GM23338 (cell line): ENCODE results near the gene CASP2. TPM values are rescaled to one million over a fixed set of nuclear protein-coding genes. Genes with fewer than 3 reads are reported as not detected.

Experiments used
- ATAC-seq: fragments of 200-7000 bp; cut with Tn5 transposase; 3 replicates; pipeline ENCODE4 v1.9.1; 2020
- DNase-seq: peaks from one replicate; pipeline ENCODE4 v3.0.0-alpha.2; 2015; ENCODE audit warnings: low spot score
- H2AFZ ChIP-seq: fragments of 200-600 bp; sonication (generic); 2 replicates; pipeline ENCODE4 v1.8.0; 2016; ENCODE audit warnings: antibody characterized with exemption, mild to moderate bottlenecking, moderate library complexity
- H3F3A ChIP-seq: fragments of 200-600 bp; sonication (generic); replicated peaks from 2 replicates; pipeline ENCODE4 v1.8.0; 2017; ENCODE audit warnings: antibody characterized with exemption, mixed run types, low read depth
- H3K27ac ChIP-seq: fragments of 200-600 bp; sonication (generic); 2 replicates; pipeline ENCODE4 v1.6.1; 2016; ENCODE audit warnings: low read depth
- H3K27me3 ChIP-seq: fragments of 200-600 bp; sonication (generic); 2 replicates; pipeline ENCODE4 v1.8.0; 2016; ENCODE audit warnings: mild to moderate bottlenecking, mixed run types, moderate library complexity; ENCODE audit not compliant: insufficient read depth
- H3K36me3 ChIP-seq: fragments of 200-600 bp; sonication (generic); 2 replicates; pipeline ENCODE4 v1.8.0; 2016; ENCODE audit warnings: mild to moderate bottlenecking; ENCODE audit not compliant: insufficient read depth
- H3K4me1 ChIP-seq: fragments of 200-600 bp; sonication (generic); 2 replicates; pipeline ENCODE4 v1.8.0; 2016; ENCODE audit warnings: mild to moderate bottlenecking, moderate library complexity; ENCODE audit not compliant: insufficient read depth
- H3K4me2 ChIP-seq: fragments of 200-600 bp; sonication (generic); 2 replicates; pipeline ENCODE4 v1.7.1; 2017; ENCODE audit warnings: mixed run types
- H3K4me3 ChIP-seq: fragments of 200-600 bp; sonication (generic); 2 replicates; pipeline ENCODE4 v1.6.1; 2016; ENCODE audit warnings: mixed run types
- H3K79me2 ChIP-seq: fragments of 200-600 bp; sonication (generic); replicated peaks from 2 replicates; pipeline ENCODE4 v1.8.0; 2017; ENCODE audit warnings: mild to moderate bottlenecking; ENCODE audit not compliant: insufficient read depth
- H3K9me2 ChIP-seq: fragments of 200-600 bp; sonication (generic); 2 replicates; pipeline ENCODE4 v1.8.0; 2017; ENCODE audit not compliant: insufficient read depth
- H4K20me1 ChIP-seq: fragments of 200-600 bp; sonication (generic); replicated peaks from 2 replicates; pipeline ENCODE4 v1.8.0; 2017; ENCODE audit warnings: mild to moderate bottlenecking; ENCODE audit not compliant: insufficient read depth
- H3K27ac Mint-ChIP-seq: 2 replicates; pipeline ENCODE4 v1.8.0; 2020; ENCODE audit warnings: inconsistent platforms, mild to moderate bottlenecking, moderate library complexity, mixed read lengths
- H3K27me3 Mint-ChIP-seq: 3 replicates; pipeline ENCODE4 v1.8.0; 2022; ENCODE audit warnings: low read depth, mild to moderate bottlenecking, moderate library complexity, mixed read lengths, inconsistent platforms; ENCODE audit not compliant: insufficient read depth, poor library complexity
- H3K36me3 Mint-ChIP-seq: 3 replicates; pipeline ENCODE4 v1.8.0; 2021; ENCODE audit warnings: low read depth, mild to moderate bottlenecking, inconsistent platforms, moderate library complexity, mixed read lengths
- H3K4me1 Mint-ChIP-seq: 3 replicates; pipeline ENCODE4 v1.8.0; 2020; ENCODE audit warnings: mild to moderate bottlenecking, inconsistent platforms, mixed read lengths
- H3K4me3 Mint-ChIP-seq: 3 replicates; pipeline ENCODE4 v1.8.0; 2021; ENCODE audit warnings: moderate library complexity, mild to moderate bottlenecking, inconsistent platforms, mixed read lengths
- H3K9me3 Mint-ChIP-seq: 3 replicates; pipeline ENCODE4 v1.8.0; 2020; ENCODE audit warnings: moderate library complexity, mild to moderate bottlenecking, inconsistent platforms, mixed read lengths
- CREB1 ChIP-seq: fragments of 250-450 bp; sonication (Bioruptor Pico); IDR thresholded peaks from 2 replicates; pipeline ENCODE4 v1.5.0; 2020; ENCODE audit warnings: low read depth, mild to moderate bottlenecking, moderate library complexity
- CTCF ChIP-seq, 2 experiments: fragments of 200-600 bp in 1 of 2; sonication (generic) in 1 of 2; conservative IDR thresholded peaks; 2 replicates each; pipeline versions ENCODE4 v1.5.1 to v1.6.1; 2016 to 2017; ENCODE audit warnings: antibody characterized with exemption in 2 of 2, low read depth in 2 of 2, mild to moderate bottlenecking in 2 of 2, moderate library complexity in 1 of 2
- NANOG ChIP-seq: IDR thresholded peaks from 2 replicates; pipeline ENCODE4 v1.6.1; 2016; ENCODE audit warnings: antibody characterized with exemption, borderline replicate concordance
- POLR2AphosphoS5 ChIP-seq: IDR thresholded peaks from 2 replicates; pipeline ENCODE4 v1.6.1; 2016; ENCODE audit warnings: antibody characterized with exemption, low read depth
- STAT1 ChIP-seq: IDR thresholded peaks from one replicate; pipeline ENCODE4 v1.6.1; 2016; ENCODE audit warnings: antibody characterized with exemption; ENCODE audit not compliant: unreplicated experiment
- ZNF114 ChIP-seq: fragments of 250-450 bp; sonication (Bioruptor Pico); IDR thresholded peaks from 2 replicates; pipeline ENCODE4 v1.5.0; 2020; ENCODE audit warnings: mild to moderate bottlenecking, moderate library complexity
- ZNF331 ChIP-seq: fragments of 250-450 bp; sonication (Bioruptor Pico); IDR thresholded peaks from 2 replicates; pipeline ENCODE4 v1.5.0; 2020; ENCODE audit warnings: low read depth, mild to moderate bottlenecking, moderate library complexity
- polyA plus RNA-seq: library from polyadenylated mRNA; unstranded; fragments of >200 nt; fragmentation: Nextera tagmentation; extraction: Ambion mirVana; gene quantifications from 2 replicates; pipeline ENCODE4 v1.2.1, GENCODE V29; 2016
- total RNA-seq: library from RNA; depleted of rRNA; stranded (reverse); fragments of >200 nt; shearing (Covaris generic); gene quantifications from 2 replicates; pipeline ENCODE4 v1.2.3, GENCODE V29; 2014
- TF ChIP-seq, protein P1 (sequence below): IDR thresholded peaks from 2 replicates; pipeline ENCODE4 v1.6.1; 2016; ENCODE audit warnings: antibody characterized with exemption
- TF ChIP-seq, protein P2 (sequence below): IDR thresholded peaks from one replicate; pipeline ENCODE4 v1.6.1; 2018; ENCODE audit warnings: antibody characterized with exemption; ENCODE audit not compliant: unreplicated experiment

CASP2 gene
- total and polyA plus RNA-seq, 2 experiments from 2014 or later, result 17.7 to 21.8 TPM

DNA sequence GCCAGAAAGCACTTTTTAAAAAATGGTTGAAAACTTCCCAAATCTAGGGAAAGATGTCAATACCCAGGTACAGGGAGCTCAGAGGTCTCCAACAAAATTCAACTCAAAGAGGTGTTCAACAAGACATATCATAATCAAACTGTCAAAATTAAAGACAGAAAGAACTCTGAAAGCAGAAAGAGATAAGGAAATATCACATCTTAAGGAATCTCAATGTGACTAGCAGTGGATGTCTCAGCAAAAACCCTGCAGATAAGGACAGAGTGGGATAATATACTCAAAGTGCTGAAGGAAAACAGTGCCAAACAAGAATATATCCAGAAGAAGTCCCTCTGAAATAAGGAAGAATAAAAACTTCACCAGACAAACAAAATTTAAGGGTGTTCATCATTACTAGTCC is 38.0 kb upstream of the CASP2 start:
- no peak for TF ChIP-seq CTCF (conservative IDR thresholded peaks at IDR 0.05; ENCODE audit: low read depth in 2 of 2)
- ATAC-seq, result no peak

DNA sequence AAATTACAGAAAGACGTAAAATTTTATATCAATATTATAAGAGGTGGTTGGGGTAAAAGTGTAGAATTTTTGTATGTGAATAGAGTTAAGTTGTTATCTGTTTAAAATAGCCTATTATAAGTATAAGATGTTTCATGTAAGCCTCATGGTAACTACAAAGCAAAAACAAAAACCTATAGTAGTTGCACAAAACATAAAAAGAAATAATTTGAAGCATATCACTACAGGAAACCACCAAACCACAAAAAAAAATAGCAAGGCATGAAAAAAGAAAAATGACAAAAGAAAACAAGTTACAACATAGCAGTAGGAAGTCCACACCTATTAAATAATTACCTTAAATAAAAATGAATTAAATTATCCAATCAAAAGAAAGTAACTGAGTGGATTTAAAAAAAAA is 37.3 kb upstream of the CASP2 start:
- H3K4me3 ChIP-seq, result no peak overlapping the region
- H3K4me1 ChIP-seq, result no peaks in the 10 kb centered on the region
- H3K27me3 Mint-ChIP-seq, result no peaks in the 10 kb centered on the region
- no peak overlapping the region for H3K4me2 ChIP-seq
- H3K4me1 Mint-ChIP-seq, result no peaks in the 10 kb centered on the region
- H2AFZ ChIP-seq, result no peak overlapping the region
- H3K36me3 Mint-ChIP-seq, result no peaks in the 10 kb centered on the region
- H3K36me3 ChIP-seq, result no peaks in the 10 kb centered on the region
- H3K9me2 ChIP-seq, result no peaks in the 10 kb centered on the region
- no peaks in the 10 kb centered on the region for H3K79me2 ChIP-seq
- no peaks in the 10 kb centered on the region for H3F3A ChIP-seq
- H3K9me3 Mint-ChIP-seq, result no peaks in the 10 kb centered on the region
- no peaks in the 10 kb centered on the region for H3K27me3 ChIP-seq
- DNase-seq (no peak), ATAC-seq (no peak)
- H3K27ac ChIP-seq, result no peak overlapping the region
- no peaks in the 10 kb centered on the region for H4K20me1 ChIP-seq
- no peak overlapping the region for H3K27ac Mint-ChIP-seq
- no peak overlapping the region for H3K4me3 Mint-ChIP-seq
- no peak for TF ChIP-seq CTCF (conservative IDR thresholded peaks at IDR 0.05; ENCODE audit: low read depth in 2 of 2)
- no peak for TF ChIP-seq CREB1
- no peak for TF ChIP-seq POLR2AphosphoS5
- TF ChIP-seq NANOG, result no peak
- TF ChIP-seq ZNF331 (CRISPR knock-in tag), result no peak
- TF ChIP-seq ZNF114 (CRISPR knock-in tag), result no peak
- TF ChIP-seq STAT1, result no peak
- TF ChIP-seq, protein P1, sequence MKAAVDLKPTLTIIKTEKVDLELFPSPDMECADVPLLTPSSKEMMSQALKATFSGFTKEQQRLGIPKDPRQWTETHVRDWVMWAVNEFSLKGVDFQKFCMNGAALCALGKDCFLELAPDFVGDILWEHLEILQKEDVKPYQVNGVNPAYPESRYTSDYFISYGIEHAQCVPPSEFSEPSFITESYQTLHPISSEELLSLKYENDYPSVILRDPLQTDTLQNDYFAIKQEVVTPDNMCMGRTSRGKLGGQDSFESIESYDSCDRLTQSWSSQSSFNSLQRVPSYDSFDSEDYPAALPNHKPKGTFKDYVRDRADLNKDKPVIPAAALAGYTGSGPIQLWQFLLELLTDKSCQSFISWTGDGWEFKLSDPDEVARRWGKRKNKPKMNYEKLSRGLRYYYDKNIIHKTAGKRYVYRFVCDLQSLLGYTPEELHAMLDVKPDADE, result no peak
- TF ChIP-seq, protein P2, sequence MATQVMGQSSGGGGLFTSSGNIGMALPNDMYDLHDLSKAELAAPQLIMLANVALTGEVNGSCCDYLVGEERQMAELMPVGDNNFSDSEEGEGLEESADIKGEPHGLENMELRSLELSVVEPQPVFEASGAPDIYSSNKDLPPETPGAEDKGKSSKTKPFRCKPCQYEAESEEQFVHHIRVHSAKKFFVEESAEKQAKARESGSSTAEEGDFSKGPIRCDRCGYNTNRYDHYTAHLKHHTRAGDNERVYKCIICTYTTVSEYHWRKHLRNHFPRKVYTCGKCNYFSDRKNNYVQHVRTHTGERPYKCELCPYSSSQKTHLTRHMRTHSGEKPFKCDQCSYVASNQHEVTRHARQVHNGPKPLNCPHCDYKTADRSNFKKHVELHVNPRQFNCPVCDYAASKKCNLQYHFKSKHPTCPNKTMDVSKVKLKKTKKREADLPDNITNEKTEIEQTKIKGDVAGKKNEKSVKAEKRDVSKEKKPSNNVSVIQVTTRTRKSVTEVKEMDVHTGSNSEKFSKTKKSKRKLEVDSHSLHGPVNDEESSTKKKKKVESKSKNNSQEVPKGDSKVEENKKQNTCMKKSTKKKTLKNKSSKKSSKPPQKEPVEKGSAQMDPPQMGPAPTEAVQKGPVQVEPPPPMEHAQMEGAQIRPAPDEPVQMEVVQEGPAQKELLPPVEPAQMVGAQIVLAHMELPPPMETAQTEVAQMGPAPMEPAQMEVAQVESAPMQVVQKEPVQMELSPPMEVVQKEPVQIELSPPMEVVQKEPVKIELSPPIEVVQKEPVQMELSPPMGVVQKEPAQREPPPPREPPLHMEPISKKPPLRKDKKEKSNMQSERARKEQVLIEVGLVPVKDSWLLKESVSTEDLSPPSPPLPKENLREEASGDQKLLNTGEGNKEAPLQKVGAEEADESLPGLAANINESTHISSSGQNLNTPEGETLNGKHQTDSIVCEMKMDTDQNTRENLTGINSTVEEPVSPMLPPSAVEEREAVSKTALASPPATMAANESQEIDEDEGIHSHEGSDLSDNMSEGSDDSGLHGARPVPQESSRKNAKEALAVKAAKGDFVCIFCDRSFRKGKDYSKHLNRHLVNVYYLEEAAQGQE, result no peak

More for the DNA sequence above, 38.0 kb upstream of the CASP2 start:
- Histone ChIP-seq H3K4me2 (no peak overlapping the region), H3K4me1 (no peaks in the 10 kb centered on the region), H3K27ac (no peak overlapping the region), H3K79me2 (no peaks in the 10 kb centered on the region), H3K9me2 (no peaks in the 10 kb centered on the region), H3F3A (no peaks in the 10 kb centered on the region), H2AFZ (no peak overlapping the region), H3K36me3 (no peaks in the 10 kb centered on the region), H4K20me1 (no peaks in the 10 kb centered on the region), H3K27me3 (no peaks in the 10 kb centered on the region), H3K4me3 (no peak overlapping the region)
- no peaks in the 10 kb centered on the region for H3K9me3 Mint-ChIP-seq
- no peaks in the 10 kb centered on the region for H3K27me3 Mint-ChIP-seq
- no peaks in the 10 kb centered on the region for H3K36me3 Mint-ChIP-seq
- no peak overlapping the region for H3K27ac Mint-ChIP-seq
- no peak overlapping the region for H3K4me3 Mint-ChIP-seq
- DNase-seq, result no peak
- H3K4me1 Mint-ChIP-seq, result no peaks in the 10 kb centered on the region
